A673 (cell line): ENCODE data around the gene ABI3BP.

ENCODE experiments used
- CTCF ChIP-seq: fragments of 300-800, 200-600 bp; sonication (generic); conservative IDR thresholded peaks from 2 replicates; pipeline ENCODE4 v1.5.1; 2017; ENCODE audit warnings: low read depth, mild to moderate bottlenecking, antibody characterized with exemption, low read length, moderate library complexity, mixed read lengths
- EZH2 ChIP-seq: fragments of 200-600 bp; sonication (generic); IDR thresholded peaks from 2 replicates; pipeline ENCODE4 v1.6.1; 2017; ENCODE audit warnings: borderline replicate concordance, low read depth, mild to moderate bottlenecking, mixed read lengths, antibody characterized with exemption, low read length; ENCODE audit not compliant: poor library complexity, severe bottlenecking

- TF ChIP-seq CTCF (no peak), EZH2 (no peak)
Observed at GRCh38 chr3:100896994-100897393, 96.2 kb downstream of the ABI3BP start.
